NCI-H2196 (cell line): ENCODE data around the gene FAM78B.

Experiments
- DNase-seq: peaks from one replicate; lab custom pipeline; 2025; ENCODE audit not compliant: unreplicated experiment; lab: John Stamatoyannopoulos, UW

Gene FAM78B

GRCh38 chr1:166079276-166079675 is 87.5 kb downstream of the FAM78B start:
- DNase-seq = no peak

GRCh38 chr1:166073489-166073888 is 93.3 kb downstream of the FAM78B start:
- no peak for DNase-seq

GRCh38 chr1:166069390-166069789 is 97.4 kb downstream of the FAM78B start:
- no peak for DNase-seq

GRCh38 chr1:166066107-166066506 is 100.7 kb downstream of the FAM78B start:
- no peak for DNase-seq

- no peak for DNase-seq
Observed at GRCh38 chr1:166064951-166065350, 101.8 kb downstream of the FAM78B start.

- DNase-seq = no peak
Observed at GRCh38 chr1:166064313-166064926, 102.4 kb downstream of the FAM78B start.

GRCh38 chr1:166063701-166064100 is 103.1 kb downstream of the FAM78B start:
- no peak for DNase-seq

GRCh38 chr1:166062421-166063070 is 104.3 kb downstream of the FAM78B start:
- no peak for DNase-seq

- DNase-seq = no peak
Observed at GRCh38 chr1:166057650-166058049, 109.2 kb downstream of the FAM78B start.

- DNase-seq = no peak
Observed at GRCh38 chr1:166053395-166053794, 113.4 kb downstream of the FAM78B start.

GRCh38 chr1:166040202-166040997 is 126.4 kb downstream of the FAM78B start:
- no peak for DNase-seq

GRCh38 chr1:166039436-166040201 is 127.2 kb downstream of the FAM78B start:
- no peak for DNase-seq

GRCh38 chr1:166036092-166036491 is 130.7 kb downstream of the FAM78B start:
- no peak for DNase-seq

- DNase-seq = no peak
Observed at GRCh38 chr1:166032572-166033371, 134.0 kb downstream of the FAM78B start.

- no peak for DNase-seq
Observed at GRCh38 chr1:166031932-166032571, 134.7 kb downstream of the FAM78B start.

- DNase-seq = no peak
Observed at GRCh38 chr1:166029196-166029945, 137.4 kb downstream of the FAM78B start.

- no peak for DNase-seq
Observed at GRCh38 chr1:166026555-166026954, 140.2 kb downstream of the FAM78B start.

GRCh38 chr1:166026143-166026542 is 140.7 kb downstream of the FAM78B start:
- no peak for DNase-seq

- no peak for DNase-seq
Observed at GRCh38 chr1:166020210-166020609, 146.6 kb downstream of the FAM78B start.
